CD4-positive, alpha-beta T cell treated with Interferon alpha-2 for 1 hour (primary cell): ENCODE measurements around the gene ZPLD1.

Source experiments
- DNase-seq, 2 donors: peaks; one replicate each; pipeline ENCODE4 v3.0.0-alpha.2; 2020 to 2022

ZPLD1 gene

DNA sequence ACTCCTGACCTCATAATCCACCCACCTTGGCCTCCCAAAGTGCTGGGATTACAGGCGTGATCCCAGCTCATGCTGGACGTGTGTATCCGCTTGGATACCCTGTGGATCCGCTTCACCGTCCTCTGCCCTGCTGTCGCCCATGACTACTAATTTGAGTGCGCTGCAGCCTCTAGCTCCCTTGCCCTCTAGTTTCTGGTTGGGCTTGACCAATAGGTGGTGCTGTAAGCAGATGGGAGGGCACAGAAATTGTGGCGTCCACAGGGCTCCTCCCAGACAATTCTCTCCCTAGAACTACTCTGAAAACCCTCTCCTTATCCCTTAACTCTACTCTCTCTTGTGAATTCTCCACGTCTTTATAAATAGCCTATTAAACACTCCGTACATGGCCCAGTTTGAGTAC lies 36.2 kb downstream of the ZPLD1 start:
- no peak for DNase-seq

DNA sequence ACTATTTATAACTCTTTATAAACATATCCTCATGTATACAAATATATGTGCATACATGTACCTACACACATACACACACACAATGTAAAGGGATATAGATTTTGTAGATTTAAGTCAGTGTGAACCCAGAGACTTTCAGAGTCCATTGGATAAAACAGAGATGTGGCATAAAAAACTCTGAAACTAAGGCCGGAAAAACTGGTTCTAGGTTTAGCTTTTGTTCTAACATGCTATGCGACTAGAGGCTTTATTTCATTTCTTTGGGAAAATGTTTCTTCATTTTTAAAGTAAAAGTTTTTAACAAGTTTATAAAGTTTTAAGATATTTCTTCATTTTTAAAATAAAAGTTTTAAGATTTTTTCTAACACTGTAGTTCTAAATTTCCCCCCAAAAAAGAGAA lies 36.7 kb downstream of the ZPLD1 start:
- DNase-seq: no peak

DNA sequence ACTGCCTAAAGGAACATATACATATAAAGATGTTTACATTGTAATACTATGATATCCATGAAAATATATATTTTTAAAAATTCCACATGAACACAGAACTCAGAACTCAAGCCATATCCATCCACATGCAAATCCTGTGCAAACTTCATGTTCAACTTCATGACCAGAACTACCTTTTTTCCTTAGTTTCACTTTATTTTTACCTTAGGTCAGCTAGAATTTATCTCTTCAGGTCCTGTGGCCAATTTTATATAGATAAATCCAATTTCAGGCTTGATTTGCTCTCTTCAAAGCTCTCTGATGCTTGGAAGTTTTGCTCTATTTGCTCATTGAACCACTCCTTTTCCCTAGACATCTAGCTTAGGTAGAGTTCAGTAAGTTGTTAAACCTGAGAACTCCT lies 38.8 kb downstream of the ZPLD1 start:
- no peak for DNase-seq

DNA sequence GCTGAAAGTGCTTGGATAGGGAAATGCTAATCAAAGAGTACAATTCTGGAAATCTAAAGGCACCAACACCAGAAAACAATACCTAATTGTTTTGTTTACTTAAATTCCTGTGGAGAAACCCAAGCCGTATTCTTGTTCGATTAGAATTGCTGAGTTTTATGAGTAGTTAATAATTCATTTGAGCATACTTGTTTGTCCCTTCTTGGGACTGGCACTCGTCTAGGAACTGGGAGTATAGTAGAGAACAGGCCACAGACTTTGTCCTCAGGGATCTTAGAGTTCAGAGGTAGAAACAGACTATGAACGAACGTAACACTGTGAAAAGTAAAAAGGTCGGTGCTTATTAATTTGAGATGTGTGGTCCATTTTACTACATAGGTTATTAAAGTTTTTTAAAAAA lies 39.4 kb downstream of the ZPLD1 start:
- DNase-seq: no peak

DNA sequence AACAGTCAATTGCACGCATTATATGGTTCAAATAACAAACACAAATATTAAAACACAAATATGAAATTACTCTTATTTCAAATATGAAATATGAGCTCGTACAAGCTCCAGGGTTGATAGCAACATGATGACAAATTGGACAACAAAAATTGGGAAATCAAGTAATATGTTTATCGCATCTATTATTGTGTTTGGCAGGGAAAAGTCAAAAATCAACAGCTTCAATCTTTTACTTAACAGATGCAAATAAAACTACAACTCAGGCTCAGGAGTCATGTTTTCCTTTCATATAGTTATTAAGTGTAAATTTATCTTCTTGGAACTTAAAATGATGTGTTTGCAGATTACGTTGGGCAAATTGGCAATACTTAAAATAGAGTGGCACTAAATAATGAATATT lies 41.4 kb downstream of the ZPLD1 start:
- DNase-seq: no peak

DNA sequence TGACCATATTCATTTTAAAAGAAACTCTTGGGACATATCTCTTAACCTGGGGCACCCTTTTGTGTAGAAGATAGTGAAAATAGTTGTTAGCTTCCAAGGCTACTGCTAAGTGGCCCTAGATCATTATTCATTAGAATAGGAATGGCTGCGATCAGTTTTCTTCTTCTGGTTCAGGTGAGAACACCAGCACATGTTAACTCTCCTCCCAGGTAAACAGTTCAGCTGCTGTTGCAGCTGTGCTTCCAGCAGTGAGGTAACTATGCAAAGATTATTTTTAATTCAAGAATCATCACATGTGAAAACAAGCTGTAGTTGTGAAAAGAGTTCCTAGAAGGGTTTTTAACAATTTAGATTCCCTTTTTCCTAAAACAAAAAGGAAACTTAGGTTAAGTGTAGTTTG lies 43.3 kb downstream of the ZPLD1 start:
- DNase-seq: no peak

DNA sequence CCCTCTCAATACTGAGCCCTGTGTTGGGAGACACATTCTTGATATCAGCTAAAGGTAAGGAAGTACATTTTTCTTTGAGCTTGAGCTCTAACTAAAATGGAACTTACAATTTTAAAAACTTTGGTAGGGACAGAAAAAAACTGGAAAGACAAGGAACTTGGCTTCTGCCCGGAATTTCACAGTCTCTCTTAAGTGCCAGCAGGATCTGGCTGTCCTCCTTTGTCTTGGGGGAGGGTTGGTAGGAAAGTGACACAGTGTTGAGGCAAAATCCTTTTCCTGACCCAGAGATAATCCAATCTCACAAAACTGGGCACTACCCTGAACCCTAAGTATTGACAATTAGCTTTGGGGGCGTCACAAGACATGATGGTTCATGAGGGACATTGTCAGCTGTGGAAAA lies 45.3 kb downstream of the ZPLD1 start:
- no peak for DNase-seq

DNA sequence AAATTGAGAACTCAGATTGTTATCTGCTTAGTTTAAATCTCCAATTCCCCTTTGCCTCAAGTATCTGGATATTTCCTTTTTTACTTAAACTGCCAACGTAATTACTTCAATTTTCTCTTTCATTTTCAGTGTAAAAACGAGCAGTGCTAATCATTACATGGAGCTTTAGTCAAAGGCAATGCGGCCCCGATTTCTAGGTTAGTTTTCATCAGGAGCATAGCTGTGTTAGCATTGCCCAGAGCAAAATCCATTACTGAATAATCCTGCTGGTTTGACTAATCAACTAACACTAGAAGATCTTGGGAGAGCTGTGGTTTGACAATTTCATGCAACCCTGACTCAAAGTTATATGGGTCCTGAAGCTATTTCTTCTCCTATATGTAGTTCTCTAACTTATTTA lies 46.2 kb downstream of the ZPLD1 start:
- DNase-seq: no peak

DNA sequence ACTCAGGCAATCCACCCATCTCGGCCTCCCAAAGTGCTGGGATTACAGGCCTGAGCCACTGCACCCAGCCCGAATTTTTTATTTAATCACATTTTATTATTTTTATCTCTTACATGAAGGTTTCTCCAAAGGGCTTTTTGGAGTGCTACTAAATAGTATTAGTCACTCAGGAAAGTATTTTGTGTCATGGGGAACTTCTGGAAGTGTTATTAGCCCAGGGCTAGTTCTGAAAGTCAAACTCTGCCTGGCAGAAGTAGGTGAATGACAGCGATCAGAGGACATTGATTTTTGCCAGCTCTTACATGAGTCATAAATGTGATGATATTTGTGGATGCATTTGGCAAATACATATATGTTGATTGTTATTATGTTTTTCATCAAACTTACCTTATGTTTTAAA lies 48.7 kb downstream of the ZPLD1 start:
- no peak for DNase-seq

DNA sequence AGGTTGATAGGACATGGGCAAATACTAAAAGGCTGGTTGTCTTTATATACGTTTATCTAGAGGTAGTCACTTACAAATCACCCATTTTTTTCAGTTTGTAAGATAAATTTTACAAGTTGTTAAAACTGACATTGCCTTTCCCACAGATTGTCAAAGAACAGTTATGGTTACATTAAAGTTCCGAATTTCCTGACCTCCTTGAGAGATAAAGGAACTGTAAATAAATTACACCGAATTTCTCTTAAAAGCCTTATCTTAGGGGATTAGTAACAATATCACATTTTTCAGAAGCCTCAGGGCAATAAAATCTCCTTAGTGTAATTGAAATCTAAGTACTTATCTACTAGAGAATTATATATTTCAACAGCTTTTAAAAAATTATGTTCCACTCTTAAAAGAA lies 49.5 kb downstream of the ZPLD1 start:
- DNase-seq: no peak

DNA sequence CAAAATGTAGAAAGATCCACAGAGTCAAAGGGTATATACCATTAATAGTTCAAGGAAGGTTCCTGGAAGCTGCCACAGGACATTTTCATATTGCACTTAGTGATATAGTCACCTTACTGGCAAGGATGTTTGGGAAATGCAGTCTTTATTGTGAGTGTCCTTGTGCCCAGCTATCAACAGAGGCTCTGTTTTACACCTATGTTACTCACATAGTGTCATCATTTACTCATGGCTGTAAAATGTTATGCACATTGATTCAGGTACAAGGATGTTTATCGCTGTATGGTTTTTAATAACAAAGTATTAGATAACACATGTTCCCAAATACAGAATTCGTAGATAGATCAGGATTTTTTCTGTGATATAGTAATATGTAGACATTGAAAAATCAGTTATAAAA lies 50.9 kb downstream of the ZPLD1 start:
- no peak for DNase-seq

DNA sequence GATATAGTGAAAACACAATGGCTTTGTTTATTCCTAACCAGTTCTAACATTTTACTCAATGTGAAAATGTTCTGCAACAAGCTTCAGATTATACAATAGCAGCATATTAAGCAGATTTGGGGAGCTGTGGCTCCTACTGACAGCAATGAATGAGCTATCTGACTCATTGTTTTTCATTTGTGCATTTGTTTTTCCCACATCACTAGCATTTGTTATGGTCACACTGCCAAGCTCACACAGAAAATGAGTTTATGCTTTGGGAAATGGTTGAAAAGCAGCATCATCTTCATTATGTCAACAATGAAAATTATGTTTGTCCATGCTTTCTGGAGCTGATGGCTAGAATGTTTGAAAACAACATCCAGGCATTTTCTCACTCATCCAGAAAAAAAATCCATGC lies 53.5 kb downstream of the ZPLD1 start:
- DNase-seq: no peak

DNA sequence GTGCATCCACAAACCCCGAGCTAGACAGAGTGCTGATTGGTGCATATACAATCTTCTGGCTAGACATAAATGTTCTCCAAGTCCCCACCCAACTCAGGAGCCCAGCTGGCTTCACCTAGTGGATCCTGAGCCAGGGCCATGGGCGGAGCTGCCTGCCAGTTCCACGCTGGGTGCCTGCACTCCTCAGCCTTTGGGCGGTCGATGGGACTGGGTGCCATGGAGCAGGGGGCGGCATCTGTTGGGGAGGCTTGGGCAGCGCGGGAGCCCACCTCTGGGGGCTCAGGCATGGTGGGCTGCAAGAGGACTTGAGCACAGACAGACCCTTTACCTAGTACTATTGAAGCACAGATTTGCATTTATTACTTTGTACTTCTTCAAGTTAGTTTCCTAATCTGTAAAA lies 57.5 kb downstream of the ZPLD1 start:
- DNase-seq: no peak

DNA sequence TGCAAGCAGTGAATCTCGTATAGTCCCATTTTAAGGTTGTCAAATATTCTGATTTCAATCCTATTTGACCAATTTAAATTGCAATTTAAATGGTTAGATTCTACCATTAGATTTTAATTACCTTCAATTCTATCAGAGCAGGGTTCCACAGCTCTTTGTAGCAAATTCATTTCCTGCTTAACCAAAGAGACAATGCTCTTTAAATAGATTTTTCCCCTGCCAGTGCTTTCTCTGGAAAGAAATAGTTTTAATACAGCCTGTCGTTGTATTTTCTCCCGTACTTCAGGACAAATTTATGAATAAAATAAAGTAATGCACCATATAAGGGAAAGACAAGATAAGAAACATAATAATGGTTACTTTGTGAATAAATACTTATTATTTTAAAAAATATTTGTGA lies 62.8 kb downstream of the ZPLD1 start:
- no peak for DNase-seq

DNA sequence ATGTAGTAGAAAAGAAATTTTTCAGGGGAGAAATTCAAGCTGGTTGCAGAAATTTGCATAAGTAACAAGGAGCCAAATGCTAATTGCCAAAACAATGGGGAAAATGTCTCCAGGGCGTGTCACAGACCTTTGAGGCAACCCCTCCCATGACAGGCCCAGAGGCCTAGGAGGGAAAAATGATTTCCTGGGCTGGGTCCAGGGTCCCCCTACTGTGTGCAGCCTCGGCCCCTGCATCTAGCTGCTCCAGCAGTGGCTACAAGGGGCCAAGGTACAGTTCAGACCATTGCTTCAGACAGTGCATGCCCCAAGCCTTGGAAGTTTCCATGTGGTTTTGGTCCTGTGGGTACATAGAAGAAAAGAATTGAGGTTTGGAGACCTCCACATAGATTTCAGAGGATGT lies 70.7 kb downstream of the ZPLD1 start:
- DNase-seq: no peak

DNA sequence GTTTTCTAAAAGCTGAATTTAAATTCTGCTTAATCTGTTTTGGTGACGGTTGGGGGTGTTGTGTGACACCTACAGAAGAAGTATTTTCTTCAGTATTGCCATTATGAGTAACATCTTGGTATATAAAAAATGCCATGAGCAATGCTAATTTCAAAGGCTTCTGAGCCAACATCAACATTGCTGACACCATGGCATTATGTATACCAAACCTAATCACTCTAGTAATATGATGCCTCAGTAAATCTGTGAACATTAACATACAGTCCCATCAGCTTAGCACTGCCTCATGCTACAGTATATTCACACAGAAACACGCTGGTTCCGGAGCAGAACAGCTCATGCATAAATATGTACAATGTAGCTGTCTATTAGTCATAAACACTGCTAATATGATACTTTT lies 75.8 kb downstream of the ZPLD1 start:
- DNase-seq: no peak

DNA sequence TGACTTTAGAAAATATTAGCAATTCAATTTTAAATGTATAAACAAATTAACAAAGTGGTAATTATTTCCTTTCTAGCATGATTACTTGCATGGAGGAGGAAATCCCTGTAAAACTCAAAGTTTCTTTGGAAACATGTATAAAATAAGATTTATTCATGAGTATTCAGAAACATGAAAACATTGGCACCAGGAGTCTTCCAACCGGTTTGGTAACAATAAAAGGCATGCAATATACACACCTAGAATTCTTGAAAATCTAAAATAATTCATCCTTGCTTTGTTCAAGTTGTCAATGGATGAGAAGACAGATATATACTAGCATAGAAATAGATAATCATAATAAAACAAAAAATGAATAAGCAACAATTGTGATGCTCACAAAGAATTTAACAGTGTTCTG lies 76.4 kb downstream of the ZPLD1 start:
- no peak for DNase-seq

DNA sequence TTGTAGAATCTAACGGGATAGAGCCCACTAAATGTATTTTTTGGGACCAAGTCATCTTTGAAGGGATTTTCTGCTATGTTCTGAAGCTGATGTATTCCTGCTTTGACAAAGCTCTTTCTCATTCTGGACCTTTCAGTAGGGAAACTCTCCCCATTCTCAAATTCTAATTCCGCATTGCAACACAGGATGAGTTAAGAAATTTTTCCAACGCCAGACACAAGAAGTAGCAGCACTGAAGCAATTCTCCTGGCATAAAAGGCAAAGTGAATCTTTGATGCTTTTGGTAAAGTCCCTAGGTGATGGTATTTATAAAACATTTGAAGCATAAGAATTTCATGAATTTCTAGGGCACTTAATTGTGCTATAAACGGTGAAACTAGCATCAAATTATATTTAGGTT lies 76.8 kb downstream of the ZPLD1 start:
- DNase-seq: no peak

DNA sequence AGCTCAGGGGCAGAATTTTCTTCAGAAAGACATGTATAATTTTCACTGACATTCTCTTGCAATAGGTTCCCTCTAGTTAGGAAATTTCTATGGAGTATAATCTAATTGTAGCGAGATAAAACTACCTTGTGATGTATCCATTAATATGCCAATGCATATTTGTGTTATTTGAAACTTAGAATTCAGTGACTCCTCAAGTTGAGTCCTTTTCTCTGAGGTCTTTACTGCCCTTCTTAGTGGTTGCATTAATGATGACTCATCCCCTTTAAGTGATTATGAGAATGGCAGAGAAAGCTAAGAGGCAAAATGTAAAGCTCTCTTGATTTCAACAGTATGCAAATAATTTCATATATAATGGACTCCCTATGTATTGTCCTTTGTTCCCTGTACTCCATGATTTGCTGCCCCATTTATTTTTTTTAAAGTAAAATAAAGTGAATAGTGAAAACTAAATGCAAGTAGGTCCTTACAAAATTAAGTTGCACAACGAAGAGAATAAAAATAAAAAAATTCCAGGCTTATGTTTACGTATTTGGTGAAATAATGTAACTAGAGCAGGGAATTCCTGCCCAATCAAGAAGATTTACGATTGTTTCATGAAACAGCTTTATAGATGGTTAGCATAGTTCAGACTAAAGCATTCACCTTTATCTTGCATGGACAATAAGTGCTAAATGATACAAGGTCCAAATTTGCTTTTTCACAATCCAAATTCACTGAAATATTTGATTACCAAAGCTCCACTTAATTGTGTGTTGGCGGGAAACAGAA lies 78.1 kb downstream of the ZPLD1 start:
- no peak for DNase-seq

DNA sequence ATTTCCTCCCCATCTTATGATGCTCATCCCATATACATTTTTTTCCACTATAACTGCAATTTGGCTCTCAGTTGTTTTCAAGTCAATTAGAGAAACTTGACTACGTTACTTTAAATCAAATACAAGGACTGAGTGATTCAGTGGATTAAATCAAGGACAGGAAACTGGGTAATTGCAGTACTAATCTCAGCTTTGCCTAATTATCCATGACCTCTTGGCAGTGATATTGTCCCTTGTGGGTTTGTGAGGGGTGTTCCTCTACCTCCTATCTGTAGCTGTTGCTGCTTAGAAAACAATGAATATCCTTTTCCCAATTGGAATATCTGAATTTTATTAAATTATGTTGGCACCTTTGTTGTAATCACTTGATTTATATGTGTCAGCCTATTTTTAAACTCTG lies 79.4 kb downstream of the ZPLD1 start:
- no peak for DNase-seq

DNA sequence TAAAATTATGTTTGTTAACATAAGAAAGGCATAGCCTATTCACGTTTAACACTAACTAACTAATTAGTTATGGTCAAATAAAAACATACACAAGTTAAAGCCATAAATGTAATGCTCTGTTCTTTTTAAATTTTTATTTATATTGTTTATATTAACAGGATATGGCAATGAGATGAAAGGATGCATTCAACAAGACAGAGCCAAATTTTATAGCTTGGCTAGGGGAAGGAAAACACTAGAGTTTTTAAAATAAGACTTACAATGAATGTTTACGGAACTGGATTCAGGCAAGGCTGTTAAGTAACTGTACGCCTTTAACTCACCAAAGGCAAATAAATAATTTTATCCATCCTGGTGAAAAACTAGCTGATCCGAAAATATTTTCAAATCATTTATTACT lies 86.4 kb downstream of the ZPLD1 start:
- DNase-seq: no peak

DNA sequence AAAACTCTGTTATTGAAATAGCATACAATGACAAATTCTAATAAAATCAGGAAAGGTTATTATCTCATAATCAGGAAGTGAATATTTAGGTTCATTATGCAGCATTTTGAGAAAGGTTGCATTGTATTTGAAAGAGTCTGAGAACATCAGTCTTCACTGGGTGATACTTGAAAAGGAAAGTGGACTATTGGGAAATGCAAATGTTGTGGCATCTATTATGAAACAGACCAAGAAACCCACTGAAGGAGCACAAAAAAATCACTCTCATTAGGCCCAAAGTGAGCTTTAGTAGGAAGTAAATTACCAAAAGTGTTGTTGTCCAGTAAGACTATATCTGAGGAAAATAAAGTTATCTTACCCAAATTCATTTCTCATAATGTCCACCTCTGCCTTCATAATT lies 90.8 kb downstream of the ZPLD1 start:
- no peak for DNase-seq

DNA sequence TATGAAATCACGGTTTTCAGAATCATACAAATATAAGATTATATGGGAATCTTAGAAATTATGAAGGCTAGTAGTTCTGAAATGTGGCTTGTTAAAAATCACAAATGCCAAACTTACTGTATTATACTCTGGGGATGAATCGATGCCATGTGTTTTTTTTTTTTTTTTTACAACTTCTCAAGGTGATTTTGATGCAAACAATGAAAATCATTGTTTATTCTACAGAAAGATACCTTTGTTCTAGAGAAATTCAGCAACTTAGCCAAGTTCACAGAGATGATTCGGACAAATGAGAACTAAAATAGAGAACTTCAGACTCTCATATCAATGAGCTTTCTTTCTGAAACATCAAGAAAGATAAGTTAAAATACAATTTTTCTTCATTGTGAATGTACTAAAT lies 92.0 kb downstream of the ZPLD1 start:
- DNase-seq: no peak

DNA sequence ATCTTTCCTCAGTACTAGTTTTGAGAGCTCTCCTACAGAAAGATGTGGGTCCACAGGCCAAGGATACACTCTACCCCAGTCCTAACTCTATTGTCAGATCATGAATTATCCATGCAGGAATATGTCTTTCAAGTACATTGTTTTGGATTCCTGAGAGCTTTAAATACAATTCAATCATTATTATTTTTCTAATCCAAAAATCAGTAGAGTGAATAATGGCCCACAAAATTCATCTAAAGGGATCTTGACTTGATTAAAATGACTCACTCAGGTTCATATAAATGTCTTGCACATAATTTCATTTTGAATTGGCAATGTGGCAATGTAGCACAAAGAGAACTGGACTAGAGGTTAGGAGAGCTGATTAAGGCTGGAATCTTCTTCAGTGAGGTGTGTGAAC lies 93.9 kb downstream of the ZPLD1 start:
- no peak for DNase-seq
